Activated CD8-positive, alpha-beta T cell treated with anti-CD3 and anti-CD28 coated beads for 36 hours (primary cell): ENCODE data around the gene SCYL1. TPM values are rescaled to one million over a fixed set of nuclear protein-coding genes. Genes with fewer than 3 reads are reported as not detected.
A peak's percentile ranks its signal among the peaks of the same experiment; 100 is the strongest.

Experiments
- ATAC-seq: fragments of 200-7000 bp; cut with Tn5 transposase; one replicate; pipeline ENCODE4 v1.10.0; 2021; ENCODE audit warnings: mild to moderate bottlenecking, moderate library complexity
- CTCF ChIA-PET: fragments of 350-600 bp; sonication (Branson Sonifier 250); formaldehyde crosslinking; loops from one replicate; lab custom pipeline; 2021; ENCODE audit warnings: antibody characterized with exemption; lab: Charles Lee
- POLR2A ChIA-PET: fragments of 350-600 bp; sonication (Branson Sonifier 250); formaldehyde crosslinking; loops from one replicate; lab custom pipeline; 2021; ENCODE audit warnings: antibody characterized with exemption; lab: Charles Lee
- DNase-seq: peaks from one replicate; pipeline ENCODE4 v3.0.0-alpha.2; 2020
- H3K27ac Mint-ChIP-seq: one replicate; pipeline ENCODE4 v1.8.0; 2021; ENCODE audit warnings: mild to moderate bottlenecking, mixed read lengths
- H3K27me3 Mint-ChIP-seq: one replicate; pipeline ENCODE4 v1.8.0; 2021; ENCODE audit warnings: mixed read lengths
- H3K36me3 Mint-ChIP-seq: one replicate; pipeline ENCODE4 v1.8.0; 2021; ENCODE audit warnings: low read depth, mixed read lengths
- H3K4me1 Mint-ChIP-seq: one replicate; pipeline ENCODE4 v1.8.0; 2021; ENCODE audit warnings: low read depth, mixed read lengths
- H3K4me3 Mint-ChIP-seq: one replicate; pipeline ENCODE4 v1.8.0; 2021; ENCODE audit warnings: mild to moderate bottlenecking, moderate library complexity, mixed read lengths
- H3K9me3 Mint-ChIP-seq: one replicate; pipeline ENCODE4 v1.8.0; 2021; ENCODE audit warnings: mixed read lengths
- intact Hi-C: fragments of 100-400 bp; cut with micrococcal nuclease; formaldehyde crosslinking; loops from one replicate; pipeline ENCODE4 v1.10.0; 2022
- total RNA-seq, 2 experiments: library from RNA; stranded (reverse); gene quantifications; one replicate each; pipeline ENCODE4 v1.2.3, GENCODE V29; 2021
- TF ChIP-seq, protein P1 (sequence below): fragments of 200-600 bp; IDR thresholded peaks from one replicate; pipeline ENCODE4 v1.8.0; 2022; ENCODE audit warnings: antibody characterized with exemption, mild to moderate bottlenecking

Gene SCYL1
- total RNA-seq, 2 experiments from 2014 or later: 71.5 to 76.8 TPM

DNA sequence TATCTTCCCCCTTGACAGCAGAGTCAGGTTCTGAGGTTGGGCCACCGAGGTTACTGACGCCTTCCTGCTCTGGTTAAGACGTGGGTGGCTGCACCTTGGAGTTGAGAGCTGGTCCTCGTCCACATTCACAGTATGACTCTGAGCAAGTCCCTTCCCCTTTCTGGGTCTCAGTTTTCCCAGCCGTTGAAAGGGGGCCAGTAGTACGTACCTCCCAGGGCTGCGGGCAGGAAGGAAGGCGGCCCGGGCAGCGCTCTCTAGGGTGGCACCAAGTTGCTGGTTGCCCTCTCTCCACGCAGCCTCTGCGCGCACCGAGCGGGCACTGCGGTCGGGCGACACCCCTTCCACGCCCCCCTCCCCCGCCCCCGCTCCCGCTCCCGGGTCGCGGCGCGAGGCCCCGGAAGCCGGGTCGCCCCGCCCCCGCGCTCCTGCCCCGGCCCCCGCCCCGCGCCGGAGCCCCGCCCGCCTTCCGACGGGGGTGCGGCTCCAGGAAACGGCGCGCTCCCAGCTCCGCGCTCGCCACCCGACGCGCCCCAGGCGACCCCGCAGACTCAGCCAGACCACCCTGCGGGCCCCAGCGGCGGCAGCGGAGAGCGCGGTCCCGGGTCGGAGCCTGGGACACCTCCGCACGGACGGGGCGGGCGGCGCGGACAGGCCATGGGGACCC is 50.8 kb downstream of the SCYL1 start, which contains the start of gene EHBP1L1:
TSS of gene EHBP1L1 (plus strand) at position 486 of the 664 bp plus-strand sequence. CDS start 250 bp downstream, outside the sequence.
- no peaks in the 10 kb centered on the region for H3K27me3 Mint-ChIP-seq
- intact Hi-C loops: loop anchor here (2.0 to 5.0 kb wide), 3 partner anchors 13 to 39 kb away; partner anchors contain the start of genes MAP3K11 and PCNX3
- H3K9me3 Mint-ChIP-seq: no peaks in the 10 kb centered on the region
- H3K36me3 Mint-ChIP-seq: peaks cover 37% of the 10 kb centered on the region
- CTCF ChIA-PET: interaction anchor here (1.0 to 4.6 kb wide), 9 partner anchors 9 to 47 kb away, joined by 3 to 84 read pairs (median 5); partner anchors contain the start of gene PCNX3
- DNase-seq (peak; percentile 88), ATAC-seq (peak; percentile 27)
- POLR2A ChIA-PET: interaction anchor here (0.5 to 5.4 kb wide), 20 partner anchors 9 to 313 kb away, joined by 3 to 87 read pairs (median 4); partner anchors contain the start of genes FIBP, KCNK7, MALAT1 and MAP3K11
- TF ChIP-seq, protein P1, sequence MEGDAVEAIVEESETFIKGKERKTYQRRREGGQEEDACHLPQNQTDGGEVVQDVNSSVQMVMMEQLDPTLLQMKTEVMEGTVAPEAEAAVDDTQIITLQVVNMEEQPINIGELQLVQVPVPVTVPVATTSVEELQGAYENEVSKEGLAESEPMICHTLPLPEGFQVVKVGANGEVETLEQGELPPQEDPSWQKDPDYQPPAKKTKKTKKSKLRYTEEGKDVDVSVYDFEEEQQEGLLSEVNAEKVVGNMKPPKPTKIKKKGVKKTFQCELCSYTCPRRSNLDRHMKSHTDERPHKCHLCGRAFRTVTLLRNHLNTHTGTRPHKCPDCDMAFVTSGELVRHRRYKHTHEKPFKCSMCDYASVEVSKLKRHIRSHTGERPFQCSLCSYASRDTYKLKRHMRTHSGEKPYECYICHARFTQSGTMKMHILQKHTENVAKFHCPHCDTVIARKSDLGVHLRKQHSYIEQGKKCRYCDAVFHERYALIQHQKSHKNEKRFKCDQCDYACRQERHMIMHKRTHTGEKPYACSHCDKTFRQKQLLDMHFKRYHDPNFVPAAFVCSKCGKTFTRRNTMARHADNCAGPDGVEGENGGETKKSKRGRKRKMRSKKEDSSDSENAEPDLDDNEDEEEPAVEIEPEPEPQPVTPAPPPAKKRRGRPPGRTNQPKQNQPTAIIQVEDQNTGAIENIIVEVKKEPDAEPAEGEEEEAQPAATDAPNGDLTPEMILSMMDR: no peak
- peak within 1 kb of the TSS; percentile 91 for H3K27ac Mint-ChIP-seq
- peaks cover 56% of the 10 kb centered on the region for H3K4me1 Mint-ChIP-seq
- H3K4me3 Mint-ChIP-seq: peak within 1 kb of the TSS; percentile 90

GRCh38 chr11:65576232-65576866 is 51.5 kb downstream of the SCYL1 start:
- Mint-ChIP-seq H3K9me3 (no peaks in the 10 kb centered on the region), H3K4me3 (peak overlapping the region; percentile 90), H3K27me3 (no peaks in the 10 kb centered on the region), H3K4me1 (peaks cover 54% of the 10 kb centered on the region), H3K36me3 (peaks cover 34% of the 10 kb centered on the region), H3K27ac (peak overlapping the region; percentile 87)
- CTCF ChIA-PET: interaction anchor here (1.0 to 4.6 kb wide), 9 partner anchors 10 to 136 kb away, joined by 3 to 84 read pairs (median 5); partner anchors contain the start of gene KAT5
- ATAC-seq (no peak), DNase-seq (peak; percentile 63)
- TF ChIP-seq, protein P1: no peak
- POLR2A ChIA-PET: interaction anchor here (0.8 to 5.4 kb wide), 17 partner anchors 10 to 189 kb away, joined by 3 to 87 read pairs (median 4); partner anchors contain the start of genes KCNK7, MALAT1, MAP3K11 and SIPA1
- intact Hi-C loops: loop anchor here (5.0 kb wide), 1 partner anchor 34 kb away; no protein-coding TSS in a partner anchor

GRCh38 chr11:65576867-65577755 is 52.2 kb downstream of the SCYL1 start:
- H3K27ac Mint-ChIP-seq: peak overlapping the region; percentile 87
- peaks cover 33% of the 10 kb centered on the region for H3K36me3 Mint-ChIP-seq
- peak overlapping the region; percentile 90 for H3K4me3 Mint-ChIP-seq
- H3K4me1 Mint-ChIP-seq: peaks cover 47% of the 10 kb centered on the region
- no peaks in the 10 kb centered on the region for H3K27me3 Mint-ChIP-seq
- ATAC-seq (no peak), DNase-seq (peak; percentile 61)
- TF ChIP-seq, protein P1: no peak
- ChIA-PET POLR2A (interaction anchor here (0.6 to 5.4 kb wide), 8 partner anchors 9 to 158 kb away, joined by 3 to 87 read pairs (median 4); partner anchors contain the start of gene KCNK7), CTCF (interaction anchor here (0.8 to 4.6 kb wide), 8 partner anchors 10 to 135 kb away, joined by 3 to 84 read pairs (median 5); partner anchors contain the start of genes KAT5 and KCNK7)
- H3K9me3 Mint-ChIP-seq: no peaks in the 10 kb centered on the region
- intact Hi-C loops: loop anchor here (5.0 kb wide), 1 partner anchor 35 kb away; no protein-coding TSS in a partner anchor

DNA sequence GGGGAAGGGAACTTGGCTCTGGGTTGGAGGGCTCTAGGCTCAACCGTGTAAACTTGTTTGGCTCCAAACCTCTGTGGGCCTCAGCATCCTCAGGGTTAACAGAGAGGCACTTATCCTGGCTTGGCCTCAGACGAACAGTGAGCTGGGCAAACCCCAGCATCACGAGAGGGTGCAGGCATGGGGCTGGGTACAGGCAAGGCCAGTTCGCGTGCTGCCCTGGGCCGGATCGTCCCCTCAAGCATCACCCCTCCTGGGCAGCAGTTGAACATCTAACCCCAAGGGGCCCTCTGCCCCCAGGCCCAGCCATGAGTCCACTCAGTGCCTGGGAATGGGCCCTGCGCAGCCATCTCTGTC is 52.9 kb downstream of the SCYL1 start:
- Mint-ChIP-seq H3K36me3 (peaks cover 35% of the 10 kb centered on the region), H3K4me1 (peaks cover 44% of the 10 kb centered on the region), H3K27me3 (no peaks in the 10 kb centered on the region), H3K4me3 (peak overlapping the region; percentile 90), H3K9me3 (no peaks in the 10 kb centered on the region), H3K27ac (no peak overlapping the region)
- DNase-seq (no peak), ATAC-seq (no peak)
- CTCF ChIA-PET: interaction anchor here (0.8 to 4.6 kb wide), 4 partner anchors 10 to 72 kb away, joined by 3 to 84 read pairs (median 10); partner anchors contain the start of gene KCNK7
- TF ChIP-seq, protein P1: no peak
- intact Hi-C loops: loop anchor here (5.0 kb wide), 1 partner anchor 35 kb away; no protein-coding TSS in a partner anchor
- POLR2A ChIA-PET: interaction anchor here (1.4 to 5.4 kb wide), 4 partner anchors 10 to 159 kb away, joined by 3 to 87 read pairs (median 25); partner anchors contain the start of gene KCNK7
